Central memory CD4-positive, alpha-beta T cell (primary cell): ENCODE measurements around the gene CPAMD8.

ENCODE experiments used
- DNase-seq: peaks from one replicate; pipeline ENCODE4 v3.0.0; 2022
- total RNA-seq, 3 experiments: gene quantifications; one replicate each; lab custom pipeline; 2026; lab: John Stamatoyannopoulos, UW

CPAMD8 gene
- total RNA-seq, result 0.04 to 8.3 (median 0.54) reads per million in 3 experiments

- no peak for DNase-seq
These were observed at the start of gene CPAMD8 for GRCh38 chr19:17026706-17027534. TSS of gene CPAMD8 (minus strand) at chr19:17026810. CDS start at chr19:17026642, 168 bp downstream.

GRCh38 chr19:17075864-17076542, 49.4 kb upstream of the CPAMD8 start:
- DNase-seq, result peak; percentile 36

GRCh38 chr19:17075035-17075863, 48.6 kb upstream of the CPAMD8 start, which contains the start of the genes HAUS8 and MYO9B:
TSS of gene HAUS8 (minus strand) at chr19:17075452. CDS start at chr19:17075422, 30 bp downstream.
TSS of gene MYO9B (plus strand) at chr19:17075777. CDS start at chr19:17101718, 25,941 bp downstream.
- DNase-seq, result peak; percentile 100

GRCh38 chr19:17074634-17075034, 48.0 kb upstream of the CPAMD8 start:
- DNase-seq, result peak; percentile 9

- no peak for DNase-seq
These were observed 47.4 kb upstream of the CPAMD8 start for GRCh38 chr19:17073869-17074633.

- no peak for DNase-seq
These were observed 44.3 kb upstream of the CPAMD8 start for GRCh38 chr19:17070912-17071311.

- DNase-seq, result no peak
These were observed 43.8 kb upstream of the CPAMD8 start for GRCh38 chr19:17070421-17070820.

GRCh38 chr19:17069193-17069592, 42.6 kb upstream of the CPAMD8 start:
- no peak for DNase-seq

- DNase-seq, result no peak
These were observed 36.8 kb upstream of the CPAMD8 start for GRCh38 chr19:17063428-17063827.

GRCh38 chr19:17061691-17062090, 35.1 kb upstream of the CPAMD8 start:
- DNase-seq, result no peak

- DNase-seq, result no peak
These were observed 34.6 kb upstream of the CPAMD8 start for GRCh38 chr19:17061205-17061604.

GRCh38 chr19:17060802-17061201, 34.2 kb upstream of the CPAMD8 start:
- DNase-seq, result no peak

- no peak for DNase-seq
These were observed 31.6 kb upstream of the CPAMD8 start for GRCh38 chr19:17058236-17058635.

GRCh38 chr19:17055636-17056035, 29.0 kb upstream of the CPAMD8 start:
- no peak for DNase-seq

- no peak for DNase-seq
These were observed 28.1 kb upstream of the CPAMD8 start for GRCh38 chr19:17054746-17055145.

GRCh38 chr19:17052439-17052838, 25.8 kb upstream of the CPAMD8 start:
- DNase-seq, result no peak

GRCh38 chr19:17049711-17050280, 23.2 kb upstream of the CPAMD8 start:
- DNase-seq, result no peak

GRCh38 chr19:17048885-17049453, 22.4 kb upstream of the CPAMD8 start:
- no peak for DNase-seq

GRCh38 chr19:17045907-17046502, 19.4 kb upstream of the CPAMD8 start:
- no peak for DNase-seq

GRCh38 chr19:17043744-17044143, 17.1 kb upstream of the CPAMD8 start:
- no peak for DNase-seq

- no peak for DNase-seq
These were observed 15.4 kb upstream of the CPAMD8 start for GRCh38 chr19:17041976-17042375.
